ENCODE measurements around the gene STX3.

STX3 gene

GRCh38 chr11:59785818-59786217 is 30.6 kb downstream of the STX3 start:
- H3K4me3 ChIP-seq (ENCODE audit: low read depth, low read length) = no peak overlapping the region
- TF ChIP-seq CTCF (IDR thresholded peaks at IDR 0.05; ENCODE audit: borderline replicate concordance, insufficient read depth, low read depth, low read length) = no peak

- TF ChIP-seq CTCF (IDR thresholded peaks at IDR 0.05; ENCODE audit: borderline replicate concordance, insufficient read depth, low read depth, low read length) = no peak
- H3K4me3 ChIP-seq (ENCODE audit: low read depth, low read length) = no peak overlapping the region
Observed at GRCh38 chr11:59787255-59787588, 32.0 kb downstream of the STX3 start.

- no peak overlapping the region for H3K4me3 ChIP-seq (ENCODE audit: low read depth, low read length)
- no peak for TF ChIP-seq CTCF (IDR thresholded peaks at IDR 0.05; ENCODE audit: borderline replicate concordance, insufficient read depth, low read depth, low read length)
Observed at GRCh38 chr11:59787816-59788215, 32.6 kb downstream of the STX3 start.

GRCh38 chr11:59791639-59792038 is 36.5 kb downstream of the STX3 start:
- H3K4me3 ChIP-seq (ENCODE audit: low read depth, low read length) = no peak overlapping the region
- no peak for TF ChIP-seq CTCF (IDR thresholded peaks at IDR 0.05; ENCODE audit: borderline replicate concordance, insufficient read depth, low read depth, low read length)

GRCh38 chr11:59792507-59792906 is 37.3 kb downstream of the STX3 start:
- H3K4me3 ChIP-seq (ENCODE audit: low read depth, low read length) = no peak overlapping the region
- no peak for TF ChIP-seq CTCF (IDR thresholded peaks at IDR 0.05; ENCODE audit: borderline replicate concordance, insufficient read depth, low read depth, low read length)

- no peak for TF ChIP-seq CTCF (IDR thresholded peaks at IDR 0.05; ENCODE audit: borderline replicate concordance, insufficient read depth, low read depth, low read length)
Observed at GRCh38 chr11:59794417-59794816, 39.2 kb downstream of the STX3 start.

GRCh38 chr11:59800390-59801025 is 45.3 kb downstream of the STX3 start:
- TF ChIP-seq CTCF (IDR thresholded peaks at IDR 0.05; ENCODE audit: borderline replicate concordance, insufficient read depth, low read depth, low read length) = no peak
- no peak overlapping the region for H3K4me3 ChIP-seq (ENCODE audit: low read depth, low read length)

More at GRCh38 chr11:59794417-59794816, 39.2 kb downstream of the STX3 start:
- H3K4me3 ChIP-seq (ENCODE audit: low read depth, low read length) = no peak overlapping the region
